ENCODE results near the gene CHST2.

DNA sequence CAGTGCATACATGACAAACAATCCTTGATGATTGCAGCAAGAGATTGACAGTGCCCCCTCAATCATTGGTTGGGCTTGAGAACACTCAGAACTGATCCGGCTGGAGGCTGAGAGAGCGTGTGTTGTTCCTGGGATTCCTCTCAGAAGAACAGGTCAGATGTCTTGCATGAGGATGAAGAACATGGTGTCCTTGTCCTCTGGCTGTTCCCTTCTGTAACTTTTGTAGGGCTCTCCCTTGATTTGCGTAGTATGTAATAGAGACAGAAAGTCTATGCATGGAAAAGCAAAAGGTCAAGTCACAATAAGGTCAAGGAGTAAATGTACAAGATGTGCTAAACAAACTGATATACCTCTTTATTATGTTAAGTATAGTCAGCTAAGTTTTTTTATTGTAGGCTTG, 8.2 kb downstream of the CHST2 start:
- TF ChIP-seq EP300 (IDR thresholded peaks at IDR 0.05) (no peak), POLR2AphosphoS5 (IDR thresholded peaks at IDR 0.05) (no peak)
- TF ChIP-seq, protein P1, sequence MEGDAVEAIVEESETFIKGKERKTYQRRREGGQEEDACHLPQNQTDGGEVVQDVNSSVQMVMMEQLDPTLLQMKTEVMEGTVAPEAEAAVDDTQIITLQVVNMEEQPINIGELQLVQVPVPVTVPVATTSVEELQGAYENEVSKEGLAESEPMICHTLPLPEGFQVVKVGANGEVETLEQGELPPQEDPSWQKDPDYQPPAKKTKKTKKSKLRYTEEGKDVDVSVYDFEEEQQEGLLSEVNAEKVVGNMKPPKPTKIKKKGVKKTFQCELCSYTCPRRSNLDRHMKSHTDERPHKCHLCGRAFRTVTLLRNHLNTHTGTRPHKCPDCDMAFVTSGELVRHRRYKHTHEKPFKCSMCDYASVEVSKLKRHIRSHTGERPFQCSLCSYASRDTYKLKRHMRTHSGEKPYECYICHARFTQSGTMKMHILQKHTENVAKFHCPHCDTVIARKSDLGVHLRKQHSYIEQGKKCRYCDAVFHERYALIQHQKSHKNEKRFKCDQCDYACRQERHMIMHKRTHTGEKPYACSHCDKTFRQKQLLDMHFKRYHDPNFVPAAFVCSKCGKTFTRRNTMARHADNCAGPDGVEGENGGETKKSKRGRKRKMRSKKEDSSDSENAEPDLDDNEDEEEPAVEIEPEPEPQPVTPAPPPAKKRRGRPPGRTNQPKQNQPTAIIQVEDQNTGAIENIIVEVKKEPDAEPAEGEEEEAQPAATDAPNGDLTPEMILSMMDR (IDR thresholded peaks at IDR 0.05) = no peak

All from esophagus muscularis mucosa (tissue), 4 donors.